GM23248 (cell line): ENCODE measurements around the gene KLK7. TPM values are rescaled to one million over a fixed set of nuclear protein-coding genes. Genes with fewer than 3 reads are reported as not detected.

Experiments
- DNase-seq: peaks from one replicate; pipeline ENCODE4 v3.0.0-alpha.2; 2015
- H2AFZ ChIP-seq: fragments of 200-600 bp; sonication (generic); 2 replicates; pipeline ENCODE4 v1.6.1; 2016; ENCODE audit warnings: antibody characterized with exemption
- H3F3A ChIP-seq: fragments of 200-600 bp; sonication (generic); 2 replicates; pipeline ENCODE4 v1.6.1; 2016; ENCODE audit warnings: mild to moderate bottlenecking, antibody characterized with exemption, mixed run types; ENCODE audit not compliant: insufficient read depth
- H3K27ac ChIP-seq: fragments of 200-600 bp; sonication (generic); 2 replicates; pipeline ENCODE4 v1.5.1; 2016; ENCODE audit warnings: mild to moderate bottlenecking
- H3K27me3 ChIP-seq: fragments of 200-600 bp; sonication (generic); replicated peaks from 2 replicates; pipeline ENCODE4 v1.6.1; 2016; ENCODE audit warnings: mild to moderate bottlenecking; ENCODE audit not compliant: insufficient read depth
- H3K36me3 ChIP-seq: fragments of 200-600 bp; sonication (generic); 2 replicates; pipeline ENCODE4 v1.6.1; 2016; ENCODE audit warnings: low read depth, mild to moderate bottlenecking
- H3K4me1 ChIP-seq: fragments of 200-600 bp; sonication (generic); 2 replicates; pipeline ENCODE4 v1.6.1; 2016; ENCODE audit warnings: mild to moderate bottlenecking; ENCODE audit not compliant: insufficient read depth
- H3K4me2 ChIP-seq: fragments of 200-600 bp; sonication (generic); one replicate; pipeline ENCODE4 v1.6.1; 2016; ENCODE audit warnings: mild to moderate bottlenecking; ENCODE audit not compliant: unreplicated experiment
- H3K4me3 ChIP-seq: fragments of 200-600 bp; sonication (generic); 2 replicates; pipeline ENCODE4 v1.5.1; 2016; ENCODE audit warnings: mild to moderate bottlenecking
- H3K79me2 ChIP-seq: fragments of 200-600 bp; sonication (generic); 2 replicates; pipeline ENCODE4 v1.6.1; 2016; ENCODE audit warnings: mild to moderate bottlenecking; ENCODE audit not compliant: insufficient read depth
- H3K9ac ChIP-seq: fragments of 200-600 bp; sonication (generic); 2 replicates; pipeline ENCODE4 v1.6.1; 2016; ENCODE audit warnings: mild to moderate bottlenecking
- H3K9me2 ChIP-seq: fragments of 200-600 bp; sonication (generic); 2 replicates; pipeline ENCODE4 v1.6.1; 2016; ENCODE audit warnings: mixed run types, mild to moderate bottlenecking, moderate library complexity; ENCODE audit not compliant: insufficient read depth
- H3K9me3 ChIP-seq: fragments of 200-600 bp; sonication (generic); one replicate; pipeline ENCODE4 v1.6.1; 2017; ENCODE audit warnings: low read depth
- H4K20me1 ChIP-seq: fragments of 200-600 bp; sonication (generic); 2 replicates; pipeline ENCODE4 v1.6.0; 2016; ENCODE audit not compliant: insufficient read depth
- EZH2 ChIP-seq: fragments of 200-600 bp; sonication (generic); IDR thresholded peaks from 2 replicates; pipeline ENCODE4 v1.6.1; 2018; ENCODE audit warnings: antibody characterized with exemption, mild to moderate bottlenecking; ENCODE audit not compliant: insufficient read depth, poor library complexity, severe bottlenecking
- EZH2phosphoT487 ChIP-seq: fragments of 200-600 bp; sonication (generic); IDR thresholded peaks from 2 replicates; pipeline ENCODE4 v1.6.1; 2018; ENCODE audit warnings: antibody characterized with exemption, moderate library complexity, mild to moderate bottlenecking, low read depth; ENCODE audit not compliant: insufficient read depth
- WGBS, 2 experiments: methylation state at CpG; one replicate each; pipeline ENCODE4 v1.1.6; 2015 to 2017; ENCODE audit warnings: low lambda C conversion rate in 2 of 2, low coverage in 1 of 2; ENCODE audit errors: missing lambda C conversion rate in 2 of 2; 5-methylcytosine and 5-hydroxymethylcytosine counted together
- in situ Hi-C: fragments of 300-500 bp; cut with MboI; formaldehyde crosslinking; loops from 2 replicates; pipeline ENCODE4 v1.15.0; 2020
- polyA plus RNA-seq: library from polyadenylated mRNA; unstranded; fragments of >200 nt; fragmentation: Nextera tagmentation; extraction: Ambion mirVana; gene quantifications from 2 replicates; pipeline ENCODE4 v1.2.1, GENCODE V29; 2016
- total RNA-seq: library from RNA; depleted of rRNA; stranded (reverse); fragments of >200 nt; shearing (Covaris generic); gene quantifications from 2 replicates; pipeline ENCODE4 v1.2.3, GENCODE V29; 2014

The KLK7 gene
- total and polyA plus RNA-seq, 2 experiments from 2014 or later, result not detected

DNA sequence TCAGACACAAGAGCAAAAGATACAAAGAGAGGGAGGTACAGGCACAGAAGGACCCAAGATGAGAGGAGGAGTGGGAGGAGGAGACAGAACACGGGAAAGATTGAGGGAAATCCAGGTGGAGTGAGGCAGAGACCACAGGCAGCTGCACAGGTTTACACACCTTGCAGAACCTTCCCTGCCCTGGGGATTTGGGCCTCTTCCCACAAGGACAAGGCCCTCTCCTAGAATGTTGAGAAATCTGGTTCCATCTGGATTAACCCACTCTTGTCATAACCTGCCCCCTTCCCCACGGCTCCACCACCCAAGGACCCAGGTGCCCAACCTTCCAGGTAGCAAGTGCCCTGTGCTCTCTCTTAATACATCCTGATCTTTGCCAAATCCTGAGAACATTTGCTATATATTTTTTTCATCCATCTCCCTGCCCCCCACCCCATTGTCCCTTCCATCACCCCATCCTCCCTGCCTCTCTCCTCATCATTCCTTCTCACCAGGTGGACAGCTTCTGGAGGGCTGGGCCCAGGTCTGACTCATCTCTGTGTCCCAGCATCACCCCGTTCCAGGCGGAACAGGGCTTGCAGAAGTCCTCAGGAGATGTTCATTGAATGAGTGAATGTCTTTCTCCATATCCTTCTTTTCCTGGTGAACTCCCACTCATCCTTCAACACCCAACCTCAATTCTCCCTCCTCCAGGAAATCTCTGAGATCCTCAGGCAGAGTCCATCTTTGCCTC lies 26.5 kb upstream of the KLK7 start:
- H3K27ac ChIP-seq, result no peak overlapping the region
- no peak overlapping the region for H2AFZ ChIP-seq
- no peaks in the 10 kb centered on the region for H4K20me1 ChIP-seq
- no peaks in the 10 kb centered on the region for H3F3A ChIP-seq
- in situ Hi-C loops, result no loop called here
- no peaks in the 10 kb centered on the region for H3K9me2 ChIP-seq
- no peak overlapping the region for H3K9ac ChIP-seq
- H3K9me3 ChIP-seq, result no peaks in the 10 kb centered on the region
- no peak overlapping the region for H3K4me3 ChIP-seq
- H3K79me2 ChIP-seq, result no peaks in the 10 kb centered on the region
- DNase-seq, result no peak
- H3K27me3 ChIP-seq, result peaks cover 30% of the 10 kb centered on the region
- H3K36me3 ChIP-seq, result no peaks in the 10 kb centered on the region
- no peak for TF ChIP-seq EZH2
- no peaks in the 10 kb centered on the region for H3K4me1 ChIP-seq
- WGBS, 2 experiments, result 31% methylated on average over 4 of the region's 4 CpGs
- H3K4me2 ChIP-seq, result no peak overlapping the region

GRCh38 chr19:51009061-51009891 lies 25.6 kb upstream of the KLK7 start:
- Histone ChIP-seq H3K36me3 (no peaks in the 10 kb centered on the region), H3K9ac (no peak overlapping the region), H3K9me3 (no peaks in the 10 kb centered on the region), H3K9me2 (no peaks in the 10 kb centered on the region), H4K20me1 (no peaks in the 10 kb centered on the region), H3K79me2 (no peaks in the 10 kb centered on the region), H3K27ac (no peak overlapping the region), H3K4me1 (no peaks in the 10 kb centered on the region), H3K27me3 (peaks cover 21% of the 10 kb centered on the region), H3K4me3 (no peak overlapping the region), H2AFZ (no peak overlapping the region), H3K4me2 (no peak overlapping the region), H3F3A (no peaks in the 10 kb centered on the region)
- no peak for DNase-seq
- WGBS, 2 experiments, result 20 to 31% methylated on average over 18 to 19 of the region's 19 CpGs
- TF ChIP-seq EZH2 (no peak), EZH2phosphoT487 (no peak)
- in situ Hi-C loops, result no loop called here

GRCh38 chr19:51007488-51007887 lies 23.8 kb upstream of the KLK7 start:
- H3K4me3 ChIP-seq, result no peak overlapping the region
- no peaks in the 10 kb centered on the region for H3K79me2 ChIP-seq
- no peaks in the 10 kb centered on the region for H3K4me1 ChIP-seq
- H3K9me3 ChIP-seq, result no peaks in the 10 kb centered on the region
- H4K20me1 ChIP-seq, result no peaks in the 10 kb centered on the region
- H3K36me3 ChIP-seq, result no peaks in the 10 kb centered on the region
- H3K9ac ChIP-seq, result no peak overlapping the region
- in situ Hi-C loops, result no loop called here
- H3K27ac ChIP-seq, result no peak overlapping the region
- H3F3A ChIP-seq, result no peaks in the 10 kb centered on the region
- no peak for DNase-seq
- H3K4me2 ChIP-seq, result no peak overlapping the region
- H2AFZ ChIP-seq, result no peak overlapping the region
- no peaks in the 10 kb centered on the region for H3K9me2 ChIP-seq
- TF ChIP-seq EZH2phosphoT487, result no peak
- TF ChIP-seq EZH2, result no peak
- 45 to 62% methylated on average over 3 of the region's 3 CpGs for WGBS, 2 experiments
- peaks cover 14% of the 10 kb centered on the region; the same call in 1 of the 2 replicates for H3K27me3 ChIP-seq

- TF ChIP-seq EZH2 (no peak), EZH2phosphoT487 (no peak)
- 23 to 25% methylated on average over 8 of the region's 8 CpGs for WGBS, 2 experiments
- H3K27me3 ChIP-seq, result peaks cover 9% of the 10 kb centered on the region; the same call in 1 of the 2 replicates
Observed at GRCh38 chr19:51006406-51006805, 22.7 kb upstream of the KLK7 start.

More at GRCh38 chr19:51006406-51006805, 22.7 kb upstream of the KLK7 start:
- Histone ChIP-seq H3K36me3 (no peaks in the 10 kb centered on the region), H3K4me1 (no peaks in the 10 kb centered on the region), H3K27ac (no peak overlapping the region), H3K9ac (no peak overlapping the region), H3K4me3 (no peak overlapping the region), H3K9me3 (no peaks in the 10 kb centered on the region), H4K20me1 (no peaks in the 10 kb centered on the region), H3K9me2 (no peaks in the 10 kb centered on the region), H3K79me2 (no peaks in the 10 kb centered on the region), H3F3A (no peaks in the 10 kb centered on the region), H3K4me2 (no peak overlapping the region), H2AFZ (no peak overlapping the region)
- in situ Hi-C loops, result no loop called here
- DNase-seq, result no peak
